BE2C (cell line): Measurements from ENCODE around the gene TSEN2.
"Not testable (repeated sequence)": the region's sequence is repeated elsewhere in the genome, so short reads cannot be mapped to it uniquely, and the experiment has no call there.

Experiments used
- DNase-seq: peaks from one replicate; pipeline ENCODE4 v3.0.0-alpha.2; 2020
- H3K27me3 ChIP-seq: fragments of 250-450 bp; sonication (Bioruptor Pico); 2 replicates; pipeline ENCODE4 v1.5.1; 2020; ENCODE audit warnings: mild to moderate bottlenecking
- H3K36me3 ChIP-seq: fragments of 250-450 bp; sonication (Bioruptor Pico); 2 replicates; pipeline ENCODE4 v1.5.1; 2020; ENCODE audit warnings: mild to moderate bottlenecking
- H3K4me1 ChIP-seq: fragments of 250-450 bp; sonication (Bioruptor Pico); 2 replicates; pipeline ENCODE4 v1.5.1; 2020
- H3K4me3 ChIP-seq: 2 replicates; pipeline ENCODE4 v1.5.1; 2011; ENCODE audit warnings: low read depth, low read length
- H3K9me3 ChIP-seq: fragments of 250-450 bp; sonication (Bioruptor Pico); 2 replicates; pipeline ENCODE4 v1.5.1; 2020
- CTCF ChIP-seq: IDR thresholded peaks from 2 replicates; pipeline ENCODE4 v1.5.1; 2012; ENCODE audit warnings: mild to moderate bottlenecking, low read depth, low read length

Gene TSEN2

GRCh38 chr3:12445523-12446240, 38.6 kb upstream of the TSEN2 start:
- Histone ChIP-seq H3K36me3 (no peaks in the 10 kb centered on the region), H3K9me3 (no peaks in the 10 kb centered on the region), H3K4me3 (no peak overlapping the region), H3K27me3 (no peaks in the 10 kb centered on the region), H3K4me1 (peaks cover 4% of the 10 kb centered on the region)
- no peak for TF ChIP-seq CTCF
- no peak for DNase-seq

GRCh38 chr3:12446298-12446697, 38.0 kb upstream of the TSEN2 start:
- Histone ChIP-seq H3K27me3 (no peaks in the 10 kb centered on the region), H3K9me3 (no peaks in the 10 kb centered on the region), H3K4me1 (peaks cover 2% of the 10 kb centered on the region), H3K36me3 (no peaks in the 10 kb centered on the region), H3K4me3 (no peak overlapping the region)
- TF ChIP-seq CTCF = no peak
- no peak for DNase-seq

- no peak overlapping the region for H3K4me3 ChIP-seq
- TF ChIP-seq CTCF = no peak
- no peaks in the 10 kb centered on the region; the same call in 1 of the 2 replicates for H3K4me1 ChIP-seq
- H3K9me3 ChIP-seq = no peaks in the 10 kb centered on the region
- no peaks in the 10 kb centered on the region for H3K27me3 ChIP-seq
- H3K36me3 ChIP-seq = no peaks in the 10 kb centered on the region
- DNase-seq = no peak
Measured at GRCh38 chr3:12447075-12447474, 37.2 kb upstream of the TSEN2 start.

GRCh38 chr3:12448404-12449202, 35.7 kb upstream of the TSEN2 start:
- not testable (repeated sequence) for H3K4me1 ChIP-seq, H3K4me3 ChIP-seq, H3K27me3 ChIP-seq, H3K36me3 ChIP-seq, DNase-seq, H3K9me3 ChIP-seq

GRCh38 chr3:12449889-12450682, 34.2 kb upstream of the TSEN2 start:
- DNase-seq = no peak
- Histone ChIP-seq H3K36me3 (no peaks in the 10 kb centered on the region), H3K4me3 (no peak overlapping the region), H3K27me3 (no peaks in the 10 kb centered on the region), H3K4me1 (no peaks in the 10 kb centered on the region; the same call in 1 of the 2 replicates), H3K9me3 (no peaks in the 10 kb centered on the region)
- no peak for TF ChIP-seq CTCF

GRCh38 chr3:12451481-12451880, 32.8 kb upstream of the TSEN2 start:
- no peak for DNase-seq
- Histone ChIP-seq H3K4me1 (no peaks in the 10 kb centered on the region), H3K36me3 (no peaks in the 10 kb centered on the region), H3K4me3 (no peak overlapping the region), H3K9me3 (no peaks in the 10 kb centered on the region), H3K27me3 (no peaks in the 10 kb centered on the region)
- no peak for TF ChIP-seq CTCF
